AG04449 (cell line): ENCODE results near the gene RP9.

Source experiments
- CTCF ChIA-PET: fragments of 350-600 bp; formaldehyde crosslinking; extraction: SDS; loops from one replicate; lab custom pipeline; 2021; ENCODE audit warnings: antibody characterized with exemption; lab: Yijun Ruan, JAX
- POLR2A ChIA-PET: fragments of 400-600, 350-600 bp; formaldehyde crosslinking; extraction: SDS; loops from one replicate; lab custom pipeline; 2020; ENCODE audit warnings: antibody characterized with exemption, inconsistent platforms; lab: Yijun Ruan, JAX
- DNase-seq: peaks from one replicate; pipeline ENCODE4 v3.0.0-alpha.2; 2010; ENCODE audit warnings: low read depth, low spot score
- H3K4me3 ChIP-seq: 2 replicates; pipeline ENCODE4 v1.5.1; 2011; ENCODE audit warnings: low read depth, mild to moderate bottlenecking, control low read depth, low read length
- CTCF ChIP-seq: IDR thresholded peaks from one replicate; pipeline ENCODE4 v1.5.1; 2011; ENCODE audit warnings: mild to moderate bottlenecking, moderate library complexity, low read length, control low read depth, inconsistent platforms; ENCODE audit not compliant: insufficient read depth; ENCODE audit errors: missing control alignments

The RP9 gene

GRCh38 chr7:33059635-33060034 lies 49.6 kb downstream of the RP9 start:
- ChIA-PET POLR2A (no interaction called here), CTCF (interaction anchor here (1.0 to 1.4 kb wide), 3 partner anchors 11 to 116 kb away, joined by 4 to 5 read pairs (median 5); no protein-coding TSS in a partner anchor)
- no peak for TF ChIP-seq CTCF
- no peak for DNase-seq
- H3K4me3 ChIP-seq: no peak overlapping the region

DNA sequence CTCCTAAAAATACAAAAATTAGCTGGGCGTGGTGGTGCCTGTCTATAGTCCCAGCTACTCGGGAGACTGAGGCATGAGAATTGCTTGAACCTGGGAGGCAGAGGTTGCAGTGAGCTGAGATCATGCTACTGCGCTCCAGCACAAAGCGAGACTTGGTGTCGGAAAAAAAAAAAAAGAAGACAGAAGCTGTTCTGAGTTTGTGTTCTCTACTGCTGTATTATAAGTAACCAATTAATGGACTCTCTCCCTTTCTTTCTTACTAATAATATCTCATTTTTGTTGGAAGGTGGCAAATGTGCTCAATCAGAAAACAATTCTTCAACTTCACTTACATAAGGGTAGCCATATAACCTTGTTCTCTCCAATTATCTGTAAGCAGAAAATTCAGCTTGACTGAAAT lies 54.0 kb downstream of the RP9 start:
- DNase-seq: no peak
- no peak for TF ChIP-seq CTCF
- H3K4me3 ChIP-seq: no peak overlapping the region
- ChIA-PET POLR2A (no interaction called here), CTCF (interaction anchor here (1.0 to 3.8 kb wide), 6 partner anchors 11 to 209 kb away, joined by 3 to 18 read pairs (median 9); partner anchors contain the start of gene RP9)

- CTCF ChIA-PET: interaction anchor here (0.6 to 3.8 kb wide), 8 partner anchors 8 to 251 kb away, joined by 3 to 18 read pairs (median 9); partner anchors contain the start of genes NT5C3A and RP9
- no peak overlapping the region for H3K4me3 ChIP-seq
- TF ChIP-seq CTCF: no peak
- DNase-seq: no peak
- POLR2A ChIA-PET: no interaction called here
Measured at GRCh38 chr7:33054261-33054964, 54.8 kb downstream of the RP9 start.

DNA sequence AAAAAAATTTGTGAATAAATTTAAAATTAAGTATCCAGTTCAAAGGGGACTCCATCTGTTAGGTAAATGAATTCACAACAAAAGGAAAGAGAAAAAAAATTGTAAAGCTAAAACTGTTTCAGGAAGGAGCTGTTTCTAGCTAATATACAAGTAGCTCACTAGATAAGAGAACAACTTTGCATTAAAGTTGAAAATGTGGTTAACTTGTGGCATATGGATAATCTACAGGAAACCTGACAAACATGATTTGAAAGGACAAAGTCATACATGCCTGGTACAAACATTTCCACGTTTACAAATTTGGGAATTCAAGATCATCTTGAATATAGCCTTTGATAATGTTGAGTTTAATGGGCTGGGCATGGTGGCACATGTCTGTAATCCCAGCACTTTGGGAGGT lies 55.5 kb downstream of the RP9 start:
- TF ChIP-seq CTCF: no peak
- DNase-seq: no peak
- CTCF ChIA-PET: interaction anchor here (0.6 to 3.8 kb wide), 7 partner anchors 9 to 255 kb away, joined by 3 to 18 read pairs (median 13); partner anchors contain the start of genes NT5C3A and RP9
- POLR2A ChIA-PET: no interaction called here
- H3K4me3 ChIP-seq: no peak overlapping the region

- no peak overlapping the region for H3K4me3 ChIP-seq
- ChIA-PET POLR2A (no interaction called here), CTCF (interaction anchor here (1.0 to 2.5 kb wide), 5 partner anchors 11 to 204 kb away, joined by 3 to 23 read pairs (median 5); no protein-coding TSS in a partner anchor)
- no peak for DNase-seq
- TF ChIP-seq CTCF: peak; percentile 36
Measured at GRCh38 chr7:33050535-33051318, 58.5 kb downstream of the RP9 start.

DNA sequence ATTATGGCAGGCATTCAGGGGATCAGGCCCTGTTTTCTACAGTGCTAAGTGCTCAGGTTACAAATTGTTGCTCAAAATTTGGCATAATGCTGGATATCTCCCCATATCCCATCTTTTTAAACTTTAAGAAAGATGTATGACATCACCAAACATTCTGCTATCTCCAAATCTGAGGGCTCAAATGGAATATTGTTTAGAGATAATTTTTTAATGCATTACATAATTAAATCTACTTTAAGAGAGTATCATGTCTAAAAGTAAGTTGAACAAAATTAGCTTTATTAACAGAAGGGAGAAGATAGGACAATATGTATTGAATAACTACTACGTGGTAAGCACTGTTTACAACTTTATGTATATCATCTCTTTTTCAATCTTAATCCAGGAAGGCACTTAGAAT lies 60.5 kb downstream of the RP9 start:
- CTCF ChIA-PET: interaction anchor here (0.9 to 2.5 kb wide), 12 partner anchors 9 to 248 kb away, joined by 3 to 23 read pairs (median 5); partner anchors contain the start of gene FKBP9
- POLR2A ChIA-PET: no interaction called here
- no peak overlapping the region for H3K4me3 ChIP-seq
- no peak for DNase-seq
- no peak for TF ChIP-seq CTCF
